ENCODE measurements around the gene TRPC4. TPM values are rescaled to one million over a fixed set of nuclear protein-coding genes. Genes with fewer than 3 reads are reported as not detected.

Gene TRPC4
- 0.07 TPM in 1 of 2 replicates, not detected in the other for total RNA-seq

GRCh38 chr13:37869756-37870488, at the start of gene TRPC4:
Gene TRPC4 (minus strand): TSS chr13:37869772. CDS start chr13:37783333, 86,439 bp downstream.

GRCh38 chr13:37598597-37598996, 271.0 kb downstream of the TRPC4 start, which contains the start of gene POSTN:
Gene POSTN (minus strand): TSS chr13:37598768. CDS start chr13:37598726, 42 bp downstream.

Data from airway epithelial cell (primary cell).